A673 (cell line): ENCODE results near the gene LSM11.

Experiments
- CTCF ChIP-seq: fragments of 300-800, 200-600 bp; sonication (generic); conservative IDR thresholded peaks from 2 replicates; pipeline ENCODE4 v1.5.1; 2017; ENCODE audit warnings: low read depth, mild to moderate bottlenecking, antibody characterized with exemption, low read length, moderate library complexity, mixed read lengths
- EZH2 ChIP-seq: fragments of 200-600 bp; sonication (generic); IDR thresholded peaks from 2 replicates; pipeline ENCODE4 v1.6.1; 2017; ENCODE audit warnings: borderline replicate concordance, low read depth, mild to moderate bottlenecking, mixed read lengths, antibody characterized with exemption, low read length; ENCODE audit not compliant: poor library complexity, severe bottlenecking

GRCh38 chr5:157750320-157750719 lies 6.8 kb downstream of the LSM11 start:
- no peak for TF ChIP-seq CTCF
- TF ChIP-seq EZH2 = no peak
